ENCODE data around the gene APBA1. TPM values are rescaled to one million over a fixed set of nuclear protein-coding genes. Genes with fewer than 3 reads are reported as not detected.

APBA1 gene
- total and polyA plus RNA-seq, 4 donors, result 0.95 to 8.1 (median 2.8) TPM

GRCh38 chr9:69579760-69580581 lies 92.2 kb downstream of the APBA1 start:
- peaks cover 0 to 11% (median 2%) of the 10 kb centered on the region in 5 donors for H3K4me1 ChIP-seq (ENCODE audit: control insufficient read depth in 5 of 5, insufficient read depth in 5 of 5, low read length in 5 of 5)
- H3K27ac ChIP-seq (ENCODE audit: low read depth in 1 of 2, low read length in 1 of 2), result no peak overlapping the region
- no peak for TF ChIP-seq CTCF (IDR thresholded peaks at IDR 0.05; ENCODE audit: control extremely low read depth, extremely low read depth)
- no peaks in the 10 kb centered on the region for H3K9me3 ChIP-seq (ENCODE audit: control insufficient read depth in 4 of 4, insufficient read depth in 3 of 4, low read length in 3 of 4)
- H3K36me3 ChIP-seq (ENCODE audit: control insufficient read depth in 4 of 4, insufficient read depth in 4 of 4, low read length in 4 of 4), result no peaks in the 10 kb centered on the region
- 68 to 71% methylated on average over 5 of the region's 5 CpGs for WGBS, 2 donors
- ATAC-seq (ENCODE audit: insufficient read depth, low FRiP score), result no peak
- no peaks in the 10 kb centered on the region for H3K27me3 ChIP-seq (ENCODE audit: control insufficient read depth in 3 of 3, insufficient read depth in 3 of 3, low read length in 2 of 3)
- no peak overlapping the region for H3K4me3 ChIP-seq
- H3K9ac ChIP-seq (ENCODE audit: insufficient read depth in 1 of 2, low read length in 2 of 2), result no peak overlapping the region
- no peak for DNase-seq

GRCh38 chr9:69579032-69579758 lies 93.0 kb downstream of the APBA1 start:
- TF ChIP-seq CTCF (IDR thresholded peaks at IDR 0.05; ENCODE audit: control extremely low read depth, extremely low read depth), result no peak
- no peak overlapping the region for H3K4me3 ChIP-seq
- no peak for DNase-seq
- no peak overlapping the region for H3K27ac ChIP-seq (ENCODE audit: low read depth in 1 of 2, low read length in 1 of 2)
- WGBS, 2 donors, result 78 to 81% methylated on average over 6 of the region's 6 CpGs
- ATAC-seq (ENCODE audit: insufficient read depth, low FRiP score), result no peak
- H3K36me3 ChIP-seq (ENCODE audit: control insufficient read depth in 4 of 4, insufficient read depth in 4 of 4, low read length in 4 of 4), result no peaks in the 10 kb centered on the region
- H3K9ac ChIP-seq (ENCODE audit: insufficient read depth in 1 of 2, low read length in 2 of 2), result no peak overlapping the region
- no peaks in the 10 kb centered on the region for H3K9me3 ChIP-seq (ENCODE audit: control insufficient read depth in 4 of 4, insufficient read depth in 3 of 4, low read length in 3 of 4)
- H3K27me3 ChIP-seq (ENCODE audit: control insufficient read depth in 3 of 3, insufficient read depth in 3 of 3, low read length in 2 of 3), result no peaks in the 10 kb centered on the region
- peaks cover 0 to 11% (median 2%) of the 10 kb centered on the region in 5 donors for H3K4me1 ChIP-seq (ENCODE audit: control insufficient read depth in 5 of 5, insufficient read depth in 5 of 5, low read length in 5 of 5)

- Histone ChIP-seq H3K4me3 (no peak overlapping the region), H3K36me3 (ENCODE audit: control insufficient read depth in 4 of 4, insufficient read depth in 4 of 4, low read length in 4 of 4) (no peaks in the 10 kb centered on the region), H3K9ac (ENCODE audit: insufficient read depth in 1 of 2, low read length in 2 of 2) (no peak overlapping the region), H3K27me3 (ENCODE audit: control insufficient read depth in 3 of 3, insufficient read depth in 3 of 3, low read length in 2 of 3) (no peaks in the 10 kb centered on the region), H3K27ac (ENCODE audit: low read depth in 1 of 2, low read length in 1 of 2) (no peak overlapping the region), H3K9me3 (ENCODE audit: control insufficient read depth in 4 of 4, insufficient read depth in 3 of 4, low read length in 3 of 4) (no peaks in the 10 kb centered on the region), H3K4me1 (ENCODE audit: control insufficient read depth in 5 of 5, insufficient read depth in 5 of 5, low read length in 5 of 5) (peaks cover 0 to 19% (median 2%) of the 10 kb centered on the region in 5 donors)
- ATAC-seq (ENCODE audit: insufficient read depth, low FRiP score) (no peak), DNase-seq (no peak)
- no peak for TF ChIP-seq CTCF (IDR thresholded peaks at IDR 0.05; ENCODE audit: control extremely low read depth, extremely low read depth)
- 82 to 92% methylated on average over 3 of the region's 3 CpGs for WGBS, 2 donors
Observed at GRCh38 chr9:69578026-69578425, 94.1 kb downstream of the APBA1 start.
